Activated CD4-positive, alpha-beta T cell treated with anti-CD3 and anti-CD28 coated beads, Interleukin-2, Interleukin-4, amounts not matched to agents 100 ng/mL and 50 ng/mL, durations not matched to agents 16 hours and 8 hours (primary cell): ENCODE data around the gene ZBED2.

Source experiments
- DNase-seq: peaks from one replicate; pipeline ENCODE4 v3.0.0-alpha.2; 2020; ENCODE audit warnings: low spot score

ZBED2 gene

GRCh38 chr3:111603679-111604078 is 8.5 kb upstream of the ZBED2 start:
- DNase-seq: no peak

DNA sequence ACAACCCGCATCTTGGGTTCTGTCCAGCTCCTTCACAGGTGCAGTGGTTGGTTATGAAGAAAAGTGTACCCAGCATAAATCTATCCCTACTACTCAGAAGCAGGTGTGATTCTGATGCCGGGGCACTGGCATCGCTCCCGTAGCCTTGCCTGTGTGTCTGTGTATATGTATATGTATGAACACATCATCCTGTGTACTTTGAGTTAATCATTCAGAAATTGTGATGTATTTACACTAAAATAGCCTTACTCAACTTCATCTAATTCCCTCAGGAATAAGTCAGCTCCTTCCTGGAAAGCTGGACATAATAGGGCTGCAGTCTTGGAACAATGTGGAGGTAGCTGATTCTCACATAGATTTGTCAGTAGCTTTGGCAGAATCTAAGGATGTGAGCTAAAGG is 6.7 kb upstream of the ZBED2 start:
- no peak for DNase-seq

GRCh38 chr3:111598552-111598951 is 3.4 kb upstream of the ZBED2 start:
- no peak for DNase-seq

- no peak for DNase-seq
Observed at GRCh38 chr3:111598139-111598538, 3.0 kb upstream of the ZBED2 start.

DNA sequence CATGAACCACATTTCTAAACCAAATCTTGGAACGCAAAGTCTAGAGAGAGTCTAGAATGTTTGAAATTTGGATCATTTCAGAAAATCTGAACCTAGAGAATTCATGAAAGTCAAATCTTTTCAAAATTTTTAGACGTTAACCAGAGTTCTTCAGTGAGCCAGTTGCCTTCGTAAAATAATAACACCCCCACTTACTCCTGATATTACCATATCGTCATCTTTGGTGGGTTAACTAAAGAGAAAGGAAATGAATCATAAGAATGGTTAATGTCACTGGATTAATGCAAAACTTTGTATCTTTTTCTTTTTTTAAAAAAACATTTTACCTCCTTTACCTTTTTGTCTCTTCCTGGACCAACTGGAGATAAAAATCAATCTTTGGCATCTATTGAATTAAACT is 1.2 kb upstream of the ZBED2 start:
- peak; percentile 66 for DNase-seq

DNA sequence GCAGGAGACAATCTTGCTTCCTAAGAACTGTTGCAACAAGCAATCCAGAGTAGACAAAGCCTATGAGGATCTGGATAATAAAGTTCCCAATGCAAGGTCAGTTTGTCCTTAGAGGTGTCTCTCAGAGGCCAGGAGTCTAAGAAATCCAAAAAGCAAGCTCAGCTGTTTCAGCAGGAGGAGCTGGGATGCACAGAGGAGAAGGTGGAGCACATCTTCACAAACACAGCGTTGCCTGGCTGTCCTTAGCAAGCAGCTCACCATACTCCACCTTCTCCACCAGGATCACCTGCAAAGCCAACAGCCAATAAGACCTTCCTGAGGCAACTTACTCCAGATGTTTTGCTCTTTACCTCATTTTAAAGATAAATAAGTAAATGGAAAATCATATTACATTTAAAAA is 365 bp downstream of the ZBED2 start:
- DNase-seq: peak; percentile 43

- DNase-seq: peak; percentile 46
Observed at GRCh38 chr3:111594205-111594604, 941 bp downstream of the ZBED2 start.

DNA sequence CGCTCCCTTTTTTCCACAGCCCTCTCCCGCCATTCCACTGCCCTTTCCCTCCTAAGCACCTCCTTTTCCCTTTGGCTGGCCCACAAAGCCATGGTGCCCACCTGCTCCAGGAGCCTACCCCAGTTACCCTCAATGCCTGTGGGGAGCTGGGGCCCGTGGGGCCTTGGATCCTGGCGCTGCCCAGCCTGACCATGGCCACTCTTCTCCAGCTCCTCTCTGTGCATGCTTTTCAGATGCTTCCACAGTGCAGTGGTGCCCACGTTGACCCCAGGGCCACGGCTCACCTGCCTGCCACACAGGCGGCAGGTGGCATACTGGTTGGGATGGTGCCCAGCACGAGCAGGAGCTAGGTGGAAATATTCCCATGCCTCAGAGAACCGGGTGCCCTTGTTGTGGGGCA is 1.5 kb downstream of the ZBED2 start:
- DNase-seq: no peak

- DNase-seq: peak; percentile 56
Observed at GRCh38 chr3:111592936-111593335, 2.2 kb downstream of the ZBED2 start.

- no peak for DNase-seq
Observed at GRCh38 chr3:111592143-111592542, 3.0 kb downstream of the ZBED2 start.

- DNase-seq: no peak
Observed at GRCh38 chr3:111591555-111591954, 3.6 kb downstream of the ZBED2 start.

DNA sequence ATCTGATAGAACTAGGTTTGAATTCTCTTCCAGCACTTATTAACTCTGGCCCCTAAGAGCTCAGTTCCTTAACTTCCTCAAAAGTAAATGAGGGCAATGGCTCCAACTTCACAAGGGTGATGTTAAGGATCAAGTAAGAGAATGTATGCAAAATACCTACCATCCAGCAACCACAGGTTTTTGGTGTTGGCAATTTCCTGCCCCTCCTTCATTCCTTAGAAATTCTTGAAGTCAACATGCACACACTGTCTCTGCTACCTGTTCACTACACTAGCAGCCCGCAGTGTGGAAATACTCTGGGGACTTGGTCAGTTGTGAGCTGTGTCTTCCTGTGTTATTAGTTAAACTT is 5.0 kb downstream of the ZBED2 start:
- no peak for DNase-seq

GRCh38 chr3:111589303-111590142 is 5.6 kb downstream of the ZBED2 start:
- DNase-seq: no peak

- no peak for DNase-seq
Observed at GRCh38 chr3:111588527-111588926, 6.6 kb downstream of the ZBED2 start.

- DNase-seq: no peak
Observed at GRCh38 chr3:111585217-111585616, 9.9 kb downstream of the ZBED2 start.

DNA sequence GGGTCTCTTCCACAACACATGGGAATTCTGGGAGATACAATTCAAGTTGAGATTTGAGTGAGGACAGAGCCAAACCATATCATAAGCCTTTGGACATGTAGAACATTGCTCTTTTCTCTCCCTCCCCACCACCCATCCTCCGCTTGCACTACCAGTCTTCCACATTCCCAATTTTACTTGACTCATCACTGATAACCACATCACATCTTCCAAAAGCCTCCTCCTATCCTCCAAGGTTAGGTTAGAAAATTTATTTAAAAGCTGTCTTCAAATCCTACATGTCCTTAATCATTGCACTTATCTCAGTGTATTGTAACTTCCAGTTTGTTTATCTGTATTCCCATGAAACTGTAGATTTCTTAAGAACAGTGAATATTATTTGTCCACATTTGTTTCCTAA is 10.4 kb downstream of the ZBED2 start:
- DNase-seq: no peak

GRCh38 chr3:111582120-111582474 is 13.0 kb downstream of the ZBED2 start:
- no peak for DNase-seq

GRCh38 chr3:111581403-111582119 is 13.6 kb downstream of the ZBED2 start:
- no peak for DNase-seq

GRCh38 chr3:111579495-111579894 is 15.7 kb downstream of the ZBED2 start:
- no peak for DNase-seq

GRCh38 chr3:111578867-111579266 is 16.3 kb downstream of the ZBED2 start:
- no peak for DNase-seq

GRCh38 chr3:111577798-111578685 is 17.1 kb downstream of the ZBED2 start:
- peak; percentile 70 for DNase-seq

GRCh38 chr3:111577113-111577512 is 18.0 kb downstream of the ZBED2 start:
- no peak for DNase-seq
